OCI-LY7 (cell line): ENCODE measurements around the gene CCR5AS.
"Not testable (repeated sequence)": the region's sequence is repeated elsewhere in the genome, so short reads cannot be mapped to it uniquely, and the experiment has no call there.

Experiments
- EZH2phosphoT487 ChIP-seq: fragments of 200-600 bp; sonication (generic); IDR thresholded peaks from 2 replicates; pipeline ENCODE4 v1.6.1; 2018; ENCODE audit warnings: low read depth, borderline replicate concordance, mild to moderate bottlenecking, mixed run types, antibody characterized with exemption, low read length, moderate library complexity, mixed read lengths
- TF ChIP-seq, protein P1 (sequence below): fragments of 200-600 bp; sonication (generic); conservative IDR thresholded peaks from 2 replicates; pipeline ENCODE4 v1.5.1; 2014; ENCODE audit warnings: mild to moderate bottlenecking, antibody characterized with exemption, low read length, moderate library complexity, mixed read lengths

DNA sequence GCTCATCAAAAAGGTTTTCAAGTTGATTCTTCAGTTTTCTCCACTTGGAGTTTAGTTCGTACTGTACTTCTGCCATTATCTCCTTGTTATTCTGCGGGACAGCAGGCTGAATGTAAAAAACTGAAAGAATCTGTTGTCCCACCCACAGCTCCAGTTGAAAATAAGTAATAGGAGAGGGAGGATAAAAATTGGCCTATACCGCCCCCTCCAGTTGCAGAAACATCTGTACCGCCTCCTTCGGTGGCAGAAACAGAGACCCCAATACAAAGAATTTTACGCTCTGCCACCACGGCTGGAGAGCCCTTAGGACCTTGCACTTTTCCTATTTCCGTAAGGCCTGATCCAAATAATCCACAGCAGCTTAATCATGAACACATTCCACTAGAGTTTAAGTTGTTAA is 20.5 kb upstream of the CCR5AS start:
- TF ChIP-seq, protein P1, sequence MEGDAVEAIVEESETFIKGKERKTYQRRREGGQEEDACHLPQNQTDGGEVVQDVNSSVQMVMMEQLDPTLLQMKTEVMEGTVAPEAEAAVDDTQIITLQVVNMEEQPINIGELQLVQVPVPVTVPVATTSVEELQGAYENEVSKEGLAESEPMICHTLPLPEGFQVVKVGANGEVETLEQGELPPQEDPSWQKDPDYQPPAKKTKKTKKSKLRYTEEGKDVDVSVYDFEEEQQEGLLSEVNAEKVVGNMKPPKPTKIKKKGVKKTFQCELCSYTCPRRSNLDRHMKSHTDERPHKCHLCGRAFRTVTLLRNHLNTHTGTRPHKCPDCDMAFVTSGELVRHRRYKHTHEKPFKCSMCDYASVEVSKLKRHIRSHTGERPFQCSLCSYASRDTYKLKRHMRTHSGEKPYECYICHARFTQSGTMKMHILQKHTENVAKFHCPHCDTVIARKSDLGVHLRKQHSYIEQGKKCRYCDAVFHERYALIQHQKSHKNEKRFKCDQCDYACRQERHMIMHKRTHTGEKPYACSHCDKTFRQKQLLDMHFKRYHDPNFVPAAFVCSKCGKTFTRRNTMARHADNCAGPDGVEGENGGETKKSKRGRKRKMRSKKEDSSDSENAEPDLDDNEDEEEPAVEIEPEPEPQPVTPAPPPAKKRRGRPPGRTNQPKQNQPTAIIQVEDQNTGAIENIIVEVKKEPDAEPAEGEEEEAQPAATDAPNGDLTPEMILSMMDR, result peak; percentile 45; the same call in 1 of the 2 replicates
- not testable (repeated sequence) for TF ChIP-seq EZH2phosphoT487
